Right atrium auricular region (tissue), 2 donors: ENCODE data around the gene NRIP3. TPM values are rescaled to one million over a fixed set of nuclear protein-coding genes. Genes with fewer than 3 reads are reported as not detected.

Source experiments
- DNase-seq: peaks from one replicate; pipeline ENCODE4 v3.0.0-alpha.2; 2019; ENCODE audit warnings: low spot score
- H3K27ac ChIP-seq, 2 donors: fragments of 200-600 bp; sonication (generic); 1 replicate in 1 of 2; 2 replicates in 1 of 2; pipeline ENCODE4 v1.5.1; 2016 to 2019
- H3K27me3 ChIP-seq, 2 donors: fragments of 200-600 bp; sonication (generic); one replicate each; pipeline versions ENCODE4 v1.5.1 to v1.6.0; 2017 to 2019
- H3K36me3 ChIP-seq: fragments of 200-600 bp; sonication (generic); one replicate; pipeline ENCODE4 v1.5.1; 2016
- H3K4me1 ChIP-seq, 2 donors: fragments of 200-600 bp; sonication (generic); one replicate each; pipeline versions ENCODE4 v1.5.1 to v1.6.0; 2017 to 2019
- H3K4me3 ChIP-seq, 2 donors: fragments of 200-600 bp; sonication (generic); 1 replicate in 1 of 2; 2 replicates in 1 of 2; pipeline ENCODE4 v1.5.1; 2017 to 2019; ENCODE audit warnings: mild to moderate bottlenecking in 1 of 2, moderate library complexity in 1 of 2
- H3K9me3 ChIP-seq, 2 donors: fragments of 200-600 bp; sonication (generic); one replicate each; pipeline ENCODE4 v1.5.1; 2019
- total RNA-seq, 2 donors: library from RNA; depleted of rRNA; stranded (reverse); fragments of >200 nt; gene quantifications; one replicate each; pipeline ENCODE4 v1.1.0, GENCODE V29; 2016
- TF ChIP-seq, protein P1 (sequence below), 2 donors: fragments of 200-600 bp; sonication (generic); IDR thresholded peaks; one replicate each; pipeline ENCODE4 v1.5.1; 2019; ENCODE audit warnings: antibody characterized with exemption in 2 of 2

Gene NRIP3
- total RNA-seq, 2 donors from 2014 or later = 1.4 to 2.0 TPM

- Histone ChIP-seq H3K4me3 (no peak overlapping the region), H3K27ac (no peak overlapping the region), H3K9me3 (no peaks in the 10 kb centered on the region), H3K36me3 (no peaks in the 10 kb centered on the region), H3K4me1 (no peaks in the 10 kb centered on the region), H3K27me3 (no peaks in the 10 kb centered on the region)
- TF ChIP-seq, protein P1, sequence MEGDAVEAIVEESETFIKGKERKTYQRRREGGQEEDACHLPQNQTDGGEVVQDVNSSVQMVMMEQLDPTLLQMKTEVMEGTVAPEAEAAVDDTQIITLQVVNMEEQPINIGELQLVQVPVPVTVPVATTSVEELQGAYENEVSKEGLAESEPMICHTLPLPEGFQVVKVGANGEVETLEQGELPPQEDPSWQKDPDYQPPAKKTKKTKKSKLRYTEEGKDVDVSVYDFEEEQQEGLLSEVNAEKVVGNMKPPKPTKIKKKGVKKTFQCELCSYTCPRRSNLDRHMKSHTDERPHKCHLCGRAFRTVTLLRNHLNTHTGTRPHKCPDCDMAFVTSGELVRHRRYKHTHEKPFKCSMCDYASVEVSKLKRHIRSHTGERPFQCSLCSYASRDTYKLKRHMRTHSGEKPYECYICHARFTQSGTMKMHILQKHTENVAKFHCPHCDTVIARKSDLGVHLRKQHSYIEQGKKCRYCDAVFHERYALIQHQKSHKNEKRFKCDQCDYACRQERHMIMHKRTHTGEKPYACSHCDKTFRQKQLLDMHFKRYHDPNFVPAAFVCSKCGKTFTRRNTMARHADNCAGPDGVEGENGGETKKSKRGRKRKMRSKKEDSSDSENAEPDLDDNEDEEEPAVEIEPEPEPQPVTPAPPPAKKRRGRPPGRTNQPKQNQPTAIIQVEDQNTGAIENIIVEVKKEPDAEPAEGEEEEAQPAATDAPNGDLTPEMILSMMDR (IDR thresholded peaks at IDR 0.05) = no peak
- no peak for DNase-seq
Measured at GRCh38 chr11:9025101-9025850, 21.5 kb upstream of the NRIP3 start.

- H3K36me3 ChIP-seq = no peaks in the 10 kb centered on the region
- H3K27me3 ChIP-seq = no peaks in the 10 kb centered on the region
- no peaks in the 10 kb centered on the region for H3K4me1 ChIP-seq
- no peak overlapping the region for H3K27ac ChIP-seq
- H3K9me3 ChIP-seq = no peaks in the 10 kb centered on the region
- DNase-seq = no peak
- TF ChIP-seq, protein P1 (IDR thresholded peaks at IDR 0.05) = no peak
- no peak overlapping the region for H3K4me3 ChIP-seq
Measured at GRCh38 chr11:9022961-9023680, 19.3 kb upstream of the NRIP3 start.

- no peak for DNase-seq
Measured at GRCh38 chr11:9020916-9021315, 17.1 kb upstream of the NRIP3 start.

DNA sequence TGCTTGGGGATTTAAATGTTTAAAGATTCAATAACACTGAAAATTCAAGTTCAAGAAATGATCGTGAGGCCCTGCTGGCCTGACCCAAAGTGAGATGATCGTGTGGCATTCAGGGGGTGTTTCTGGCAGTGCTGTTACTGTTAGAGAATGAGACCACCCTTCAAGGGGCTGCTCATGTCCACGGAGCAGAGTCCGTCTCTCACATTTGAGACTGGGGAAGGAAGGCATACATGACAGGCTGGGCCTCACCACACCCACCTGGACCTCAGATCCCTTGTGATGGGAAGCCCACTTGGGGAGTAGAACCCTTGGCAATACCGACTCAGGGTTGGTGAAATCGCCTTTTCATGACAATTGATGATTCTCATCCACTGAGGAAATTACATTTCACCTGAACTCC, 16.1 kb upstream of the NRIP3 start:
- H3K27ac ChIP-seq = no peak overlapping the region
- TF ChIP-seq, protein P1 (IDR thresholded peaks at IDR 0.05) = no peak
- no peak for DNase-seq
- H3K36me3 ChIP-seq = no peaks in the 10 kb centered on the region
- H3K27me3 ChIP-seq = no peaks in the 10 kb centered on the region
- H3K9me3 ChIP-seq = no peaks in the 10 kb centered on the region
- H3K4me1 ChIP-seq = peaks cover 0 to 11% of the 10 kb centered on the region in 2 donors
- no peak overlapping the region for H3K4me3 ChIP-seq

More at GRCh38 chr11:9020916-9021315, 17.1 kb upstream of the NRIP3 start:
- no peak overlapping the region for H3K27ac ChIP-seq
- H3K4me1 ChIP-seq = peaks cover 0 to 11% of the 10 kb centered on the region in 2 donors
- H3K36me3 ChIP-seq = no peaks in the 10 kb centered on the region
- no peaks in the 10 kb centered on the region for H3K27me3 ChIP-seq
- no peak overlapping the region for H3K4me3 ChIP-seq
- TF ChIP-seq, protein P1 (IDR thresholded peaks at IDR 0.05) = no peak
- H3K9me3 ChIP-seq = no peaks in the 10 kb centered on the region

GRCh38 chr11:9017773-9018172, 14.0 kb upstream of the NRIP3 start:
- TF ChIP-seq, protein P1 (IDR thresholded peaks at IDR 0.05) = no peak
- no peak overlapping the region for H3K27ac ChIP-seq
- peaks cover 0 to 11% of the 10 kb centered on the region in 2 donors for H3K4me1 ChIP-seq
- H3K9me3 ChIP-seq = no peaks in the 10 kb centered on the region
- H3K36me3 ChIP-seq = no peaks in the 10 kb centered on the region
- no peak overlapping the region for H3K4me3 ChIP-seq
- DNase-seq = peak; percentile 87
- H3K27me3 ChIP-seq = no peaks in the 10 kb centered on the region
